ENCODE data around the gene KDELR3. TPM values are rescaled to one million over a fixed set of nuclear protein-coding genes. Genes with fewer than 3 reads are reported as not detected.

The KDELR3 gene
- total and polyA plus RNA-seq, 2 of the 8 experiments (the other 6 are each of a cell fraction or from before 2014, with no cell fraction given), result 7.9 to 13.0 TPM

GRCh38 chr22:38455530-38456271 lies 12.2 kb upstream of the KDELR3 start (continued):
- TF ChIP-seq KDM5A (IDR thresholded peaks at IDR 0.05; ENCODE audit: low read length) (no peak), RBBP5 (IDR thresholded peaks at IDR 0.05; ENCODE audit: borderline replicate concordance, low read depth, low read length) (no peak), CHD7 (IDR thresholded peaks at IDR 0.05; ENCODE audit: insufficient replicate concordance, low read length) (no peak), CHD1 (IDR thresholded peaks at IDR 0.05; ENCODE audit: low read depth, low read length) (no peak), SP4 (IDR thresholded peaks at IDR 0.05; ENCODE audit: low read length) (0 out of 2 replicates have a peak, but pooled peaks have one; percentile 63), EGR1 (IDR thresholded peaks at IDR 0.05; ENCODE audit: borderline replicate concordance, low read depth, low read length) (no peak), CEBPB (IDR thresholded peaks at IDR 0.05; ENCODE audit: low read depth, low read length) (no peak), KDM4A (IDR thresholded peaks at IDR 0.05; ENCODE audit: low read depth, low read length, severe bottlenecking) (no peak), NRF1 (IDR thresholded peaks at IDR 0.05; ENCODE audit: low read depth, low read length) (no peak), CBX8 (IDR thresholded peaks at IDR 0.05; ENCODE audit: borderline replicate concordance, low read depth, low read length) (no peak), EP300 (IDR thresholded peaks at IDR 0.05; ENCODE audit: borderline replicate concordance in 1 of 2, low read depth in 2 of 2, low read length in 2 of 2) (peak in 1 of 2 experiments; percentile 75; a peak in 2 of 3 replicates)
